ENCODE results near the gene CDKAL1.

Gene CDKAL1

GRCh38 chr6:20882014-20882413, 347.8 kb downstream of the CDKAL1 start:
- TF ChIP-seq, protein P1, sequence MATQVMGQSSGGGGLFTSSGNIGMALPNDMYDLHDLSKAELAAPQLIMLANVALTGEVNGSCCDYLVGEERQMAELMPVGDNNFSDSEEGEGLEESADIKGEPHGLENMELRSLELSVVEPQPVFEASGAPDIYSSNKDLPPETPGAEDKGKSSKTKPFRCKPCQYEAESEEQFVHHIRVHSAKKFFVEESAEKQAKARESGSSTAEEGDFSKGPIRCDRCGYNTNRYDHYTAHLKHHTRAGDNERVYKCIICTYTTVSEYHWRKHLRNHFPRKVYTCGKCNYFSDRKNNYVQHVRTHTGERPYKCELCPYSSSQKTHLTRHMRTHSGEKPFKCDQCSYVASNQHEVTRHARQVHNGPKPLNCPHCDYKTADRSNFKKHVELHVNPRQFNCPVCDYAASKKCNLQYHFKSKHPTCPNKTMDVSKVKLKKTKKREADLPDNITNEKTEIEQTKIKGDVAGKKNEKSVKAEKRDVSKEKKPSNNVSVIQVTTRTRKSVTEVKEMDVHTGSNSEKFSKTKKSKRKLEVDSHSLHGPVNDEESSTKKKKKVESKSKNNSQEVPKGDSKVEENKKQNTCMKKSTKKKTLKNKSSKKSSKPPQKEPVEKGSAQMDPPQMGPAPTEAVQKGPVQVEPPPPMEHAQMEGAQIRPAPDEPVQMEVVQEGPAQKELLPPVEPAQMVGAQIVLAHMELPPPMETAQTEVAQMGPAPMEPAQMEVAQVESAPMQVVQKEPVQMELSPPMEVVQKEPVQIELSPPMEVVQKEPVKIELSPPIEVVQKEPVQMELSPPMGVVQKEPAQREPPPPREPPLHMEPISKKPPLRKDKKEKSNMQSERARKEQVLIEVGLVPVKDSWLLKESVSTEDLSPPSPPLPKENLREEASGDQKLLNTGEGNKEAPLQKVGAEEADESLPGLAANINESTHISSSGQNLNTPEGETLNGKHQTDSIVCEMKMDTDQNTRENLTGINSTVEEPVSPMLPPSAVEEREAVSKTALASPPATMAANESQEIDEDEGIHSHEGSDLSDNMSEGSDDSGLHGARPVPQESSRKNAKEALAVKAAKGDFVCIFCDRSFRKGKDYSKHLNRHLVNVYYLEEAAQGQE (IDR thresholded peaks at IDR 0.05; ENCODE audit: insufficient read depth in 1 of 2, low read depth in 2 of 2, low read length in 2 of 2): no peak
- TF ChIP-seq POLR2AphosphoS5 (IDR thresholded peaks at IDR 0.05; ENCODE audit: low read depth, low read length) (no peak), TAF1 (IDR thresholded peaks at IDR 0.05; ENCODE audit: borderline replicate concordance, insufficient read depth, low read length) (no peak), SIN3A (IDR thresholded peaks at IDR 0.05; ENCODE audit: borderline replicate concordance, insufficient read depth, low read length) (no peak), FOXP2 (optimal IDR thresholded peaks at IDR 0.05; ENCODE audit: borderline replicate concordance, extremely low read depth, extremely low read length, insufficient read depth) (no peak)

DNA sequence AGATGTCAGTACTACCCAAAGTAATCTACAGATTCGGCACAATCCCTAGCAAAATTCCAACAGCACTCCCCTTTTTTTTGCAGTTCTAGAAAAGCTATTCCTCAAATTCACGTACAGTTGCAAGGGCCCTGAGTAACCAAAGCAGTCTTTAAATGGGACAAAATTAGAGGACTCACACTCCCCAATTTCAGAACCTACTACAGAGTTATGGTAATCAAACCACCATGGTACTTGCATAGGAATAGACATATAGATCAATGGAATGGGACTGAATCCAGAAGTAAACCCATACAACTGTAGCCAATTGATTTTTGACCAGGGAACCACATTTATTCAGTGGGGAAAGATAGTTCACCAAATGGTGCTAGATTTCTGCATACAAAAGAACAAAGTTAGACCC, 350.8 kb downstream of the CDKAL1 start:
- no peak for TF ChIP-seq SIN3A (IDR thresholded peaks at IDR 0.05; ENCODE audit: borderline replicate concordance, insufficient read depth, low read length)
- TF ChIP-seq POLR2AphosphoS5 (IDR thresholded peaks at IDR 0.05; ENCODE audit: low read depth, low read length): no peak
- TF ChIP-seq TAF1 (IDR thresholded peaks at IDR 0.05; ENCODE audit: borderline replicate concordance, insufficient read depth, low read length): no peak
- TF ChIP-seq, protein P1 (IDR thresholded peaks at IDR 0.05; ENCODE audit: insufficient read depth in 1 of 2, low read depth in 2 of 2, low read length in 2 of 2): no peak
- no peak for TF ChIP-seq FOXP2 (optimal IDR thresholded peaks at IDR 0.05; ENCODE audit: borderline replicate concordance, extremely low read depth, extremely low read length, insufficient read depth)

- TF ChIP-seq FOXP2 (optimal IDR thresholded peaks at IDR 0.05; ENCODE audit: borderline replicate concordance, extremely low read depth, extremely low read length, insufficient read depth): no peak
- no peak for TF ChIP-seq POLR2AphosphoS5 (IDR thresholded peaks at IDR 0.05; ENCODE audit: low read depth, low read length)
- TF ChIP-seq TAF1 (IDR thresholded peaks at IDR 0.05; ENCODE audit: borderline replicate concordance, insufficient read depth, low read length): no peak
- TF ChIP-seq SIN3A (IDR thresholded peaks at IDR 0.05; ENCODE audit: borderline replicate concordance, insufficient read depth, low read length): no peak
- TF ChIP-seq, protein P1 (IDR thresholded peaks at IDR 0.05; ENCODE audit: insufficient read depth in 1 of 2, low read depth in 2 of 2, low read length in 2 of 2): no peak
These were observed 356.9 kb downstream of the CDKAL1 start for GRCh38 chr6:20891161-20891560.

GRCh38 chr6:20892365-20892764, 358.1 kb downstream of the CDKAL1 start:
- TF ChIP-seq FOXP2 (optimal IDR thresholded peaks at IDR 0.05; ENCODE audit: borderline replicate concordance, extremely low read depth, extremely low read length, insufficient read depth) (no peak), POLR2AphosphoS5 (IDR thresholded peaks at IDR 0.05; ENCODE audit: low read depth, low read length) (no peak), SIN3A (IDR thresholded peaks at IDR 0.05; ENCODE audit: borderline replicate concordance, insufficient read depth, low read length) (no peak), TAF1 (IDR thresholded peaks at IDR 0.05; ENCODE audit: borderline replicate concordance, insufficient read depth, low read length) (no peak)
- TF ChIP-seq, protein P1 (IDR thresholded peaks at IDR 0.05; ENCODE audit: insufficient read depth in 1 of 2, low read depth in 2 of 2, low read length in 2 of 2): no peak

DNA sequence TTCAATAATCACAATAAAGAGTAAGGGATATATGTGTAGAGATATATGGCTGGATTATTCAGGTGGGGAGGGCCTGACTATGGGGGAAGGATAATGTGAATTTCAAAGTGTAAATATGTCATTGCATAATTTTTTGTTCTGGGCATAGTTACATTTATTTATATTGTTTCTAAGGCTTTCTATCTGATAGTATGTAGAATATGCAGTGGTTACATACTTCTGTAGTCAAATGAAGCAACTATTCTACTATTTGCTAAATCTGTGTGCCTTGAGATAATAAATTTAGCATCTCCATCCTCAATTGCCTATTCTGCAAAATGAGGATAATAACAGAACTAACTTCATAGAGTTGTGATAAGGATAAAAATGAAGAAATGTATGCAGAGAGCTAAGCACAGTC, 359.2 kb downstream of the CDKAL1 start:
- TF ChIP-seq FOXP2 (optimal IDR thresholded peaks at IDR 0.05; ENCODE audit: borderline replicate concordance, extremely low read depth, extremely low read length, insufficient read depth) (no peak), POLR2AphosphoS5 (IDR thresholded peaks at IDR 0.05; ENCODE audit: low read depth, low read length) (no peak)
